ENCODE measurements around the gene SYAP1. TPM values are rescaled to one million over a fixed set of nuclear protein-coding genes. Genes with fewer than 3 reads are reported as not detected.

Gene SYAP1
- total and polyA plus RNA-seq, 4 donors = 9.6 to 29.0 (median 21.3) TPM

- TF ChIP-seq TAF1 (conservative IDR thresholded peaks at IDR 0.05) (no peak), RXRA (IDR thresholded peaks at IDR 0.05) (no peak)
Measured at GRCh38 chrX:16762579-16762978, 43.2 kb downstream of the SYAP1 start (continued).

DNA sequence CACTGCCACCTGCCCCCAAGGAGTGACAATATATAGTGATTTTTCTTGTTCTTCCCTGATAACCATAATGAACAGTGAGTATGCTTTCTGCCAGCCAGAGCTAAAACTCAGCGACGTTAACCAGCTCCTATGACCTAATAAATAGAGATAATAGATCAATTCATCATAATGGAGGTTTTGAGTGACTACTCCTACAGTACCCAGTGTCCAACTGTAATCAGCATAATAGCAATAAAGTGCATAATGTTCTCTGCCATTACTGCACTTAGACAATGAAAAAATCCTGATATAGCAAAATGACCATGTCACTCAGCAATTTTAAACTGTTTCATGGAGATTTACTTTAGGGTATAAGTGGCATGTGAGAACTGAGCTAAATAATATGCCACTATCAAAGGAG, 46.2 kb downstream of the SYAP1 start:
- no peak for DNase-seq (ENCODE audit: low spot score)
- peaks cover 0 to 4% (median 3%) of the 10 kb centered on the region in 4 donors for H3K36me3 ChIP-seq (ENCODE audit: control insufficient read depth in 4 of 4, insufficient read depth in 3 of 4, low read depth in 1 of 4, low read length in 3 of 4)
- WGBS = 77% methylated on average over 2 of the region's 2 CpGs

GRCh38 chrX:16770970-16771482, 51.6 kb downstream of the SYAP1 start:
- Histone ChIP-seq H3K4me3 (ENCODE audit: low read depth in 1 of 3, low read length in 3 of 3) (no peak overlapping the region), H3K4me1 (ENCODE audit: control insufficient read depth in 4 of 4, insufficient read depth in 4 of 4, low read length in 3 of 4) (no peaks in the 10 kb centered on the region), H3K27ac (ENCODE audit: low read depth in 1 of 2, low read length in 2 of 2) (no peak overlapping the region), H3K36me3 (ENCODE audit: control insufficient read depth in 4 of 4, insufficient read depth in 3 of 4, low read depth in 1 of 4, low read length in 3 of 4) (no peaks in the 10 kb centered on the region), H3K9me3 (ENCODE audit: control insufficient read depth in 4 of 4, low read length in 3 of 4) (no peaks in the 10 kb centered on the region), H3K27me3 (ENCODE audit: control insufficient read depth in 4 of 4, insufficient read depth in 4 of 4, low read length in 3 of 4) (no peaks in the 10 kb centered on the region), H3K9ac (ENCODE audit: low read depth in 1 of 2, low read length in 2 of 2) (no peak overlapping the region)
- no peak for TF ChIP-seq HNF4G (IDR thresholded peaks at IDR 0.05)
- TF ChIP-seq JUND (IDR thresholded peaks at IDR 0.05) = no peak
- no peak for TF ChIP-seq YY1 (IDR thresholded peaks at IDR 0.05)
- no peak for TF ChIP-seq EGR1 (IDR thresholded peaks at IDR 0.05; ENCODE audit: low read depth in 2 of 2)
- TF ChIP-seq HNF4A (conservative IDR thresholded peaks at IDR 0.05) = no peak
- no peak for TF ChIP-seq GABPA (IDR thresholded peaks at IDR 0.05 in 1 of 2, conservative IDR thresholded peaks at IDR 0.05 in 1 of 2)
- TF ChIP-seq ZBTB33 (IDR thresholded peaks at IDR 0.05) = no peak
- TF ChIP-seq FOXA1 (IDR thresholded peaks at IDR 0.05) = no peak
- WGBS = 68% methylated on average over 2 of the region's 2 CpGs
- no peak for DNase-seq (ENCODE audit: low spot score)

More for the DNA sequence above, 46.2 kb downstream of the SYAP1 start:
- no peaks in the 10 kb centered on the region for H3K4me1 ChIP-seq (ENCODE audit: control insufficient read depth in 4 of 4, insufficient read depth in 4 of 4, low read length in 3 of 4)
- no peak for TF ChIP-seq TAF1 (conservative IDR thresholded peaks at IDR 0.05)
- TF ChIP-seq HNF4A (conservative IDR thresholded peaks at IDR 0.05) = no peak
- TF ChIP-seq, protein P1, sequence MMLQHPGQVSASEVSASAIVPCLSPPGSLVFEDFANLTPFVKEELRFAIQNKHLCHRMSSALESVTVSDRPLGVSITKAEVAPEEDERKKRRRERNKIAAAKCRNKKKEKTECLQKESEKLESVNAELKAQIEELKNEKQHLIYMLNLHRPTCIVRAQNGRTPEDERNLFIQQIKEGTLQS (IDR thresholded peaks at IDR 0.05) = no peak
- no peak for TF ChIP-seq FOXA2 (IDR thresholded peaks at IDR 0.05)
- TF ChIP-seq EGR1 (IDR thresholded peaks at IDR 0.05; ENCODE audit: low read depth in 2 of 2) = no peak
- TF ChIP-seq, protein P2, sequence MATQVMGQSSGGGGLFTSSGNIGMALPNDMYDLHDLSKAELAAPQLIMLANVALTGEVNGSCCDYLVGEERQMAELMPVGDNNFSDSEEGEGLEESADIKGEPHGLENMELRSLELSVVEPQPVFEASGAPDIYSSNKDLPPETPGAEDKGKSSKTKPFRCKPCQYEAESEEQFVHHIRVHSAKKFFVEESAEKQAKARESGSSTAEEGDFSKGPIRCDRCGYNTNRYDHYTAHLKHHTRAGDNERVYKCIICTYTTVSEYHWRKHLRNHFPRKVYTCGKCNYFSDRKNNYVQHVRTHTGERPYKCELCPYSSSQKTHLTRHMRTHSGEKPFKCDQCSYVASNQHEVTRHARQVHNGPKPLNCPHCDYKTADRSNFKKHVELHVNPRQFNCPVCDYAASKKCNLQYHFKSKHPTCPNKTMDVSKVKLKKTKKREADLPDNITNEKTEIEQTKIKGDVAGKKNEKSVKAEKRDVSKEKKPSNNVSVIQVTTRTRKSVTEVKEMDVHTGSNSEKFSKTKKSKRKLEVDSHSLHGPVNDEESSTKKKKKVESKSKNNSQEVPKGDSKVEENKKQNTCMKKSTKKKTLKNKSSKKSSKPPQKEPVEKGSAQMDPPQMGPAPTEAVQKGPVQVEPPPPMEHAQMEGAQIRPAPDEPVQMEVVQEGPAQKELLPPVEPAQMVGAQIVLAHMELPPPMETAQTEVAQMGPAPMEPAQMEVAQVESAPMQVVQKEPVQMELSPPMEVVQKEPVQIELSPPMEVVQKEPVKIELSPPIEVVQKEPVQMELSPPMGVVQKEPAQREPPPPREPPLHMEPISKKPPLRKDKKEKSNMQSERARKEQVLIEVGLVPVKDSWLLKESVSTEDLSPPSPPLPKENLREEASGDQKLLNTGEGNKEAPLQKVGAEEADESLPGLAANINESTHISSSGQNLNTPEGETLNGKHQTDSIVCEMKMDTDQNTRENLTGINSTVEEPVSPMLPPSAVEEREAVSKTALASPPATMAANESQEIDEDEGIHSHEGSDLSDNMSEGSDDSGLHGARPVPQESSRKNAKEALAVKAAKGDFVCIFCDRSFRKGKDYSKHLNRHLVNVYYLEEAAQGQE (IDR thresholded peaks at IDR 0.05) = no peak
- no peak for TF ChIP-seq JUND (IDR thresholded peaks at IDR 0.05)
- TF ChIP-seq CTCF (IDR thresholded peaks at IDR 0.05; ENCODE audit: low read depth, low read length, missing input control) = no peak
- H3K27me3 ChIP-seq (ENCODE audit: control insufficient read depth in 4 of 4, insufficient read depth in 4 of 4, low read length in 3 of 4) = no peaks in the 10 kb centered on the region
- H3K4me3 ChIP-seq (ENCODE audit: low read depth in 1 of 3, low read length in 3 of 3) = no peak overlapping the region
- no peaks in the 10 kb centered on the region for H3K9me3 ChIP-seq (ENCODE audit: control insufficient read depth in 4 of 4, low read length in 3 of 4)
- no peak overlapping the region for H3K27ac ChIP-seq (ENCODE audit: low read depth in 1 of 2, low read length in 2 of 2)
- no peak overlapping the region for H3K9ac ChIP-seq (ENCODE audit: low read depth in 1 of 2, low read length in 2 of 2)

Measured in liver (tissue), 9 donors.